ENCODE results near the gene SLC7A8. TPM values are rescaled to one million over a fixed set of nuclear protein-coding genes. Genes with fewer than 3 reads are reported as not detected.

Gene SLC7A8
- total and polyA plus RNA-seq, 7 experiments from 2014 or later: 0.36 to 7.7 (median 2.5) TPM

- Histone ChIP-seq H3K27ac (ENCODE audit: low read depth, low read length) (no peak overlapping the region), H3K36me3 (ENCODE audit: control insufficient read depth in 2 of 3, insufficient read depth in 3 of 3, low read length in 3 of 3) (no peaks in the 10 kb centered on the region), H3K27me3 (ENCODE audit: control insufficient read depth in 2 of 2, insufficient read depth in 2 of 2, low read length in 2 of 2) (no peaks in the 10 kb centered on the region), H3K4me3 (ENCODE audit: low read length) (no peak overlapping the region), H3K9me3 (ENCODE audit: control insufficient read depth in 2 of 3, low read length in 3 of 3) (no peaks in the 10 kb centered on the region), H3K4me1 (ENCODE audit: control insufficient read depth in 2 of 2, insufficient read depth in 2 of 2, low read length in 2 of 2) (no peaks in the 10 kb centered on the region)
- no peak for ATAC-seq
- POLR2A ChIA-PET: no interaction called here
- no peak for DNase-seq
- Mint-ChIP-seq H3K4me1 (peaks cover 0 to 1% (median 0%) of the 10 kb centered on the region in 7 donors), H3K27ac (no peak overlapping the region), H3K4me3 (no peak overlapping the region), H3K27me3 (peaks cover 23 to 46% (median 33%) of the 10 kb centered on the region in 5 donors), H3K9me3 (peaks cover 0 to 8% (median 4%) of the 10 kb centered on the region in 11 donors), H3K36me3 (peaks cover 0 to 5% (median 0%) of the 10 kb centered on the region in 5 donors)
- intact Hi-C loops (cut with micrococcal nuclease): no loop called here
- CTCF ChIA-PET: interaction anchor here (0.6 kb wide), 1 partner anchor 222 kb away, joined by 3 read pairs; no protein-coding TSS in a partner anchor
Observed at GRCh38 chr14:23217032-23218020, 33.9 kb upstream of the SLC7A8 start.

DNA sequence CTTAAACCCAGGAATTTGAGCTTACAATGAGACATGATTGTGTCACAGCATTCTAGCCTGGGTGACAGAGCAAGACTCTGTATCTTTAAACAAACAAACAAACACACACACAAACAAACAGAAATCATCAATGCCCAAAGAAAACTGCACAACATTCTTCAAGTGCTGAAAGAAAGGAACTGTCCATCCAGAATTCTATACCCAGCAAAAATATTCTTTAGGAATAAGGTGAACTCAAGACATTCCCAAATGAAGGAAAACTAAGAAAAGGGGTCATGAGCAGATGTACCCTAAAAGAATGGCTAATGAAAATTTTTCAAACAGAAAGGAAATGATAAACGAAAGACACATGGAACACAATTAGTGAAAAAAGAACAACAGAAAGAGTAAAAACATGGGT, 32.0 kb upstream of the SLC7A8 start:
- peaks cover 0 to 8% (median 4%) of the 10 kb centered on the region in 11 donors for H3K9me3 Mint-ChIP-seq
- POLR2A ChIA-PET: no interaction called here
- H3K4me1 Mint-ChIP-seq: peaks cover 0 to 1% (median 0%) of the 10 kb centered on the region in 7 donors

GRCh38 chr14:23209651-23210423, 26.4 kb upstream of the SLC7A8 start:
- no peak for ATAC-seq
- H3K9me3 Mint-ChIP-seq: peaks cover 0 to 3% (median 0%) of the 10 kb centered on the region in 11 donors
- H3K4me1 ChIP-seq (ENCODE audit: control insufficient read depth in 2 of 2, insufficient read depth in 2 of 2, low read length in 2 of 2): no peaks in the 10 kb centered on the region
- no peak overlapping the region for H3K4me3 ChIP-seq (ENCODE audit: low read length)
- no peaks in the 10 kb centered on the region for H3K36me3 ChIP-seq (ENCODE audit: control insufficient read depth in 2 of 3, insufficient read depth in 3 of 3, low read length in 3 of 3)
- POLR2A ChIA-PET: no interaction called here
- H3K27me3 ChIP-seq (ENCODE audit: control insufficient read depth in 2 of 2, insufficient read depth in 2 of 2, low read length in 2 of 2): no peaks in the 10 kb centered on the region
- CTCF ChIA-PET: interaction anchor here (1.5 kb wide), 1 partner anchor 89 kb away, joined by 3 read pairs; no protein-coding TSS in a partner anchor
- no peak overlapping the region for H3K27ac Mint-ChIP-seq
- H3K27me3 Mint-ChIP-seq: peaks cover 5 to 31% (median 21%) of the 10 kb centered on the region in 5 donors
- no peak overlapping the region for H3K4me3 Mint-ChIP-seq
- no peak for DNase-seq
- H3K9me3 ChIP-seq (ENCODE audit: control insufficient read depth in 2 of 3, low read length in 3 of 3): no peaks in the 10 kb centered on the region
- no peak overlapping the region for H3K27ac ChIP-seq (ENCODE audit: low read depth, low read length)
- H3K4me1 Mint-ChIP-seq: no peaks in the 10 kb centered on the region
- H3K36me3 Mint-ChIP-seq: no peaks in the 10 kb centered on the region
- intact Hi-C loops (cut with micrococcal nuclease): no loop called here

More for the DNA sequence above, 32.0 kb upstream of the SLC7A8 start:
- Mint-ChIP-seq H3K27me3 (peaks cover 9 to 38% (median 23%) of the 10 kb centered on the region in 5 donors), H3K27ac (no peak overlapping the region), H3K4me3 (no peak overlapping the region), H3K36me3 (peaks cover 0 to 5% (median 0%) of the 10 kb centered on the region in 5 donors)
- H3K27me3 ChIP-seq (ENCODE audit: control insufficient read depth in 2 of 2, insufficient read depth in 2 of 2, low read length in 2 of 2): no peaks in the 10 kb centered on the region
- no peak for ATAC-seq
- H3K9me3 ChIP-seq (ENCODE audit: control insufficient read depth in 2 of 3, low read length in 3 of 3): no peaks in the 10 kb centered on the region
- no peak overlapping the region for H3K4me3 ChIP-seq (ENCODE audit: low read length)
- no peaks in the 10 kb centered on the region for H3K4me1 ChIP-seq (ENCODE audit: control insufficient read depth in 2 of 2, insufficient read depth in 2 of 2, low read length in 2 of 2)
- no peak for DNase-seq
- H3K27ac ChIP-seq (ENCODE audit: low read depth, low read length): no peak overlapping the region
- CTCF ChIA-PET: no interaction called here
- H3K36me3 ChIP-seq (ENCODE audit: control insufficient read depth in 2 of 3, insufficient read depth in 3 of 3, low read length in 3 of 3): no peaks in the 10 kb centered on the region
- intact Hi-C loops (cut with micrococcal nuclease): no loop called here

GRCh38 chr14:23208324-23208723, 24.9 kb upstream of the SLC7A8 start:
- intact Hi-C loops (cut with micrococcal nuclease): no loop called here
- Mint-ChIP-seq H3K4me3 (no peak overlapping the region), H3K36me3 (no peaks in the 10 kb centered on the region), H3K4me1 (no peaks in the 10 kb centered on the region), H3K27me3 (peaks cover 5 to 35% (median 21%) of the 10 kb centered on the region in 5 donors), H3K27ac (no peak overlapping the region), H3K9me3 (no peaks in the 10 kb centered on the region)
- ATAC-seq: no peak
- no peak for DNase-seq
- no peaks in the 10 kb centered on the region for H3K4me1 ChIP-seq (ENCODE audit: control insufficient read depth in 2 of 2, insufficient read depth in 2 of 2, low read length in 2 of 2)
- ChIA-PET CTCF (no interaction called here), POLR2A (no interaction called here)
- no peak overlapping the region for H3K4me3 ChIP-seq (ENCODE audit: low read length)
- no peak overlapping the region for H3K27ac ChIP-seq (ENCODE audit: low read depth, low read length)
- no peaks in the 10 kb centered on the region for H3K27me3 ChIP-seq (ENCODE audit: control insufficient read depth in 2 of 2, insufficient read depth in 2 of 2, low read length in 2 of 2)
- H3K36me3 ChIP-seq (ENCODE audit: control insufficient read depth in 2 of 3, insufficient read depth in 3 of 3, low read length in 3 of 3): no peaks in the 10 kb centered on the region
- H3K9me3 ChIP-seq (ENCODE audit: control insufficient read depth in 2 of 3, low read length in 3 of 3): no peaks in the 10 kb centered on the region

DNA sequence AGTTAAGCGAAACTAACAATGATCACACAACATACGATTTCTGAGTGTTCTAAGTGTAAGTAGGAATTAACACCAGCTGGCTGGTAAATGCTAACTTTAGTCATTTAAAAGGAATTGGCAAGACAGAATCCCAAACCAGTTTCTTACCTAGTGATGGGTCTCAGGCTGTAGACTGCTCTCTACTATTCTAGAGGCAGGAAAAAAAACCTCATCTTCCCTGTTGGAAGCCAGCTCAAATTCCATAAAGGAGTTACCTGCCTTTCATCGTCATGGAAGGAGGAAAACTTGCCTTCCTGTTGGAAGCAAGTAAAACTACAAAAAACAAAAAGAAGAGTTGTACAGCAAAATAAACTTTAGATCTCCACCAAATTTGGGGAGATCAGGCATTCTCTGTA, 23.7 kb upstream of the SLC7A8 start:
- CTCF ChIA-PET: no interaction called here
- H3K27me3 Mint-ChIP-seq: peaks cover 5 to 35% (median 19%) of the 10 kb centered on the region in 5 donors
- no peak overlapping the region for H3K27ac Mint-ChIP-seq
- H3K36me3 Mint-ChIP-seq: no peaks in the 10 kb centered on the region
- ATAC-seq (no peak), DNase-seq (no peak)
- Histone ChIP-seq H3K27me3 (ENCODE audit: control insufficient read depth in 2 of 2, insufficient read depth in 2 of 2, low read length in 2 of 2) (no peaks in the 10 kb centered on the region), H3K27ac (ENCODE audit: low read depth, low read length) (no peak overlapping the region), H3K36me3 (ENCODE audit: control insufficient read depth in 2 of 3, insufficient read depth in 3 of 3, low read length in 3 of 3) (no peaks in the 10 kb centered on the region), H3K9me3 (ENCODE audit: control insufficient read depth in 2 of 3, low read length in 3 of 3) (no peaks in the 10 kb centered on the region), H3K4me3 (ENCODE audit: low read length) (no peak overlapping the region), H3K4me1 (ENCODE audit: control insufficient read depth in 2 of 2, insufficient read depth in 2 of 2, low read length in 2 of 2) (no peaks in the 10 kb centered on the region)
- POLR2A ChIA-PET: no interaction called here
- no peaks in the 10 kb centered on the region for H3K9me3 Mint-ChIP-seq
- intact Hi-C loops (cut with micrococcal nuclease): no loop called here
- no peak overlapping the region for H3K4me3 Mint-ChIP-seq
- no peaks in the 10 kb centered on the region for H3K4me1 Mint-ChIP-seq

DNA sequence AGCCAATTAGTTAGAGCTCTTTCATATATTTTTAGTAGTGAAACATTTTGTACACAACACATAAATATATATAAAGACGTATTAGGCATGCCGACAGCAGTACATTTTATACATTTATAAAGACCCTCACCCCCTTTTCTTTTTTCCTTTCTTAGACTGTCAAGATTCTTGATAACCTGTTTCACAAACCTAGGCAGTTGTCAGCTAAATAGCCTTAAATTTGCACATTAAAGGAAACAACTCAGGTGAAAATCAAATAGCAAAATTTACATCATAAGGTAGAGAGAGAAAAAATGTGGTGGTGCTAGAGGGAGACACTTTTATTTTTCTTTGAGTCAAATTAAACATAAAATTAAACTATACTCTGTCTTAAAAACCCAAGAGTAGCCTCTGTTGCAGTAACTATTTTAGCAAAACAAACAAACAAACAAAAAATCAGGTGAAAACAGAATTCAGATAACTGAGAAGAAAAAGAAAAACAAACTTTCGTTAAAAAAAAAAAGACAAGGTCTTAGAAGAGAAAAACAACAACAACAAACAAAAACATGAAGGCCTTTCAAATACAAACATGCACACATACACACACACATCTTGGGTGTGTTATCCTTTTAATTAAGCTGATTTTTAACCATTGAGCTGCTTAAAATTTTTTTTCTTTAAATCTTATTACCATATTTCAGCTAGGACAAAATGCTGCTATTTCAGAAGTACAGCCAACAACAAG, 23.1 kb upstream of the SLC7A8 start:
- Histone ChIP-seq H3K27ac (ENCODE audit: low read depth, low read length) (no peak overlapping the region), H3K9me3 (ENCODE audit: control insufficient read depth in 2 of 3, low read length in 3 of 3) (no peaks in the 10 kb centered on the region), H3K36me3 (ENCODE audit: control insufficient read depth in 2 of 3, insufficient read depth in 3 of 3, low read length in 3 of 3) (no peaks in the 10 kb centered on the region), H3K27me3 (ENCODE audit: control insufficient read depth in 2 of 2, insufficient read depth in 2 of 2, low read length in 2 of 2) (no peaks in the 10 kb centered on the region), H3K4me3 (ENCODE audit: low read length) (no peak overlapping the region), H3K4me1 (ENCODE audit: control insufficient read depth in 2 of 2, insufficient read depth in 2 of 2, low read length in 2 of 2) (no peaks in the 10 kb centered on the region)
- ChIA-PET POLR2A (interaction anchor here (0.7 kb wide), 1 partner anchor 1029 kb away, joined by 3 read pairs; no protein-coding TSS in a partner anchor), CTCF (interaction anchor here (0.6 to 1.0 kb wide), 2 partner anchors 30 to 86 kb away, joined by 3 to 5 read pairs; no protein-coding TSS in a partner anchor)
- intact Hi-C loops (cut with micrococcal nuclease): no loop called here
- H3K4me1 Mint-ChIP-seq: no peaks in the 10 kb centered on the region
- DNase-seq: no peak
- H3K36me3 Mint-ChIP-seq: no peaks in the 10 kb centered on the region
- no peak overlapping the region for H3K4me3 Mint-ChIP-seq
- no peaks in the 10 kb centered on the region for H3K9me3 Mint-ChIP-seq
- no peak for ATAC-seq
- peaks cover 5 to 32% (median 19%) of the 10 kb centered on the region in 5 donors for H3K27me3 Mint-ChIP-seq
- no peak overlapping the region for H3K27ac Mint-ChIP-seq
